ENCODE results near the gene STK32B.

DNA sequence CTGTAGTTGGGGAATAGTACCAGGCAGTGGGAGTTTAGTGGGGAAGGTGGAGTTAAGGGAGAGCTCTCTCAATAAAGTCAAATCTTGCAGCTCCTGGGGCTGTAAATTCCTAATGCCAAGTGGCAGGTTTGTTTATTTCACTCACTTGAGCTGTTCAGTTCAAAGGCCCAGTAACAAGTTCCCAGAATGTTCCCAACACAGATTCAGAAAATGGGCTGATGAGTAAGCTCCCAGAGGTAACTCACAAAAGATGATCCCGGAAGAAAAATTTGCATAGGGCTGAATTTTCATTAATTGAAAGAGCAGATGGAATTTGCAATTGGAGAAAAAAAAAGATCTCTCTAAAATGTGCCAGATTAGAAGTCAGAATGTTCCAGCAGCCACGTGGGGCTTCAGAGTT is 370.9 kb downstream of the STK32B start:
- TF ChIP-seq, protein P1, sequence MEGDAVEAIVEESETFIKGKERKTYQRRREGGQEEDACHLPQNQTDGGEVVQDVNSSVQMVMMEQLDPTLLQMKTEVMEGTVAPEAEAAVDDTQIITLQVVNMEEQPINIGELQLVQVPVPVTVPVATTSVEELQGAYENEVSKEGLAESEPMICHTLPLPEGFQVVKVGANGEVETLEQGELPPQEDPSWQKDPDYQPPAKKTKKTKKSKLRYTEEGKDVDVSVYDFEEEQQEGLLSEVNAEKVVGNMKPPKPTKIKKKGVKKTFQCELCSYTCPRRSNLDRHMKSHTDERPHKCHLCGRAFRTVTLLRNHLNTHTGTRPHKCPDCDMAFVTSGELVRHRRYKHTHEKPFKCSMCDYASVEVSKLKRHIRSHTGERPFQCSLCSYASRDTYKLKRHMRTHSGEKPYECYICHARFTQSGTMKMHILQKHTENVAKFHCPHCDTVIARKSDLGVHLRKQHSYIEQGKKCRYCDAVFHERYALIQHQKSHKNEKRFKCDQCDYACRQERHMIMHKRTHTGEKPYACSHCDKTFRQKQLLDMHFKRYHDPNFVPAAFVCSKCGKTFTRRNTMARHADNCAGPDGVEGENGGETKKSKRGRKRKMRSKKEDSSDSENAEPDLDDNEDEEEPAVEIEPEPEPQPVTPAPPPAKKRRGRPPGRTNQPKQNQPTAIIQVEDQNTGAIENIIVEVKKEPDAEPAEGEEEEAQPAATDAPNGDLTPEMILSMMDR (IDR thresholded peaks at IDR 0.05) = no peak
- TF ChIP-seq POLR2A (IDR thresholded peaks at IDR 0.05) = no peak
